HG03064 (cell line): Measurements from ENCODE around the gene MADCAM1.

Experiments
- ATAC-seq: cut with Tn5 transposase; IDR thresholded peaks from one replicate; pipeline ENCODE4 v1.9.1; 2021; ENCODE audit warnings: low read depth; ENCODE audit not compliant: unreplicated experiment

The MADCAM1 gene

DNA sequence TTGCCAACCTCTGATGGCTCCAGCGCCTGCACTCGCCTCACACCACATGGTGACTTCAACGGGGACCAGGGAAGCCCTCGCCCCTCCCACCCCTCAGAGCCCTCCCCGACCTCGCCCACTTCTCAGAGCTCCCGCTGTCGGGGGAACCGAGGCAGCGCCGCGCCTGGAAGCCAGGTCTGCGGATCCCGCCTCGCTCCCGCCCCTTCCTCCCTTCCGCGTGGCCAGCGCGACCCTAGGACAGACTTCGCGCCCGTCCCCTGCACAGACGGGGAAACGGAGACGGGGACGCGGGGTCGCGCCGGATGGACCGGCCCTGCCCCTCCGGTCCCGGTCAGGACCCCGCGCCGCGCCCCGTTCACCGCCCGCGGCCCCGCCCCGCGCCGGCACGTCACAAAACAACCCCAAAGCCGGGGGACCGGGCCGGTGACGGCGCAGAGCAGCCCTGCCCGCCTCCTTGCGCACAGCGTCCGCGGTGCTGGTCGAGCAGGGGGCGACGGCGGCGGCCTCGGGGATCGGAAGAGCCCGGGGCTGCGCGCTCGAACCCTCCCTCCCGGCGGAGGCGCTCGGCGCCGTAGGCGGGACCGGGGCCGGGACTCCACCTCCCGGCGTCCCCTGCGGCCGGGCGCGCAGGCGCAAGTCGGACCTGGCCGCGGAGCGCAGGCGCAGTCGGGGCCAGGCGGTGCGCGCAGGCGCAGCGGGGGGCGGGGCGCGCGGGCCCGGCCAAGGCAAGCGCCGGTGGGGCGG, 34.9 kb downstream of the MADCAM1 start:
- ATAC-seq: no peak

DNA sequence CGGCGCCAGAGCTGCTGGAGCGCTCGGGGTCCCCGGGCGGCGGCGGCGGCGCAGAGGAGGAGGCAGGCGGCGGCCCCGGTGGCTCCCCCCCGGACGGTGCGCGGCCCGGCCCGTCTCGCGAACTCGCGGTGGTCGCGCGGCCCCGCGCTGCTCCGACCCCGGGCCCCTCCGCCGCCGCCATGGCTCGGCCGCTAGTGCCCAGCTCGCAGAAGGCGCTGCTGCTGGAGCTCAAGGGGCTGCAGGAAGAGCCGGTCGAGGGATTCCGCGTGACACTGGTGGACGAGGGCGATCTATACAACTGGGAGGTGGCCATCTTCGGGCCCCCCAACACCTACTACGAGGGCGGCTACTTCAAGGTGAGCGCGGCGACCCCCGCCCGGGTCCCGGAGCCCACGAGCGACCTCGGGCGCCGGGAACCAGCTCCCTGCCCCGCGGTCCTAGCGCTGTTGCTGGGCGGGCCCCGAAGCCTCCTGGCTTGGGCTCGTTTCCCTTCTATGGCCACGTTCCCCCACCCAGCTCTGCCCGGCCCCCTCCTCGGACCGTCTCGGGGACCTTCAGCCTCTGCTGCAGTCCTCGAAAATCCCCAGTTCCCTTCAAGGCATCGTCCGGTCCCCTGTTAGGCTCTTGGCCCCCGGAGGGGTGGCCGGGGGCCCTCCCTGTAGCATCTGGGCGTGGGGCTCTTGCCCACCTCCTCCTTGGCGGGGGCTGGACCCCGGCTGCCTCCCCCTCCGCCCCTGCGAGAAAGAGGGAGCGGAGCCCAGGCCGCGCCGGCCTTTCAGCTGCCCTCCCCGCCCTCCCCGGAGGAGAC, 35.7 kb downstream of the MADCAM1 start, which contains the start of gene CDC34:
Gene CDC34, plus strand, starts transcription at position 8 of the 808 bp plus-strand sequence. Its CDS starts 172 bp downstream, at position 180.
- no peak for ATAC-seq

DNA sequence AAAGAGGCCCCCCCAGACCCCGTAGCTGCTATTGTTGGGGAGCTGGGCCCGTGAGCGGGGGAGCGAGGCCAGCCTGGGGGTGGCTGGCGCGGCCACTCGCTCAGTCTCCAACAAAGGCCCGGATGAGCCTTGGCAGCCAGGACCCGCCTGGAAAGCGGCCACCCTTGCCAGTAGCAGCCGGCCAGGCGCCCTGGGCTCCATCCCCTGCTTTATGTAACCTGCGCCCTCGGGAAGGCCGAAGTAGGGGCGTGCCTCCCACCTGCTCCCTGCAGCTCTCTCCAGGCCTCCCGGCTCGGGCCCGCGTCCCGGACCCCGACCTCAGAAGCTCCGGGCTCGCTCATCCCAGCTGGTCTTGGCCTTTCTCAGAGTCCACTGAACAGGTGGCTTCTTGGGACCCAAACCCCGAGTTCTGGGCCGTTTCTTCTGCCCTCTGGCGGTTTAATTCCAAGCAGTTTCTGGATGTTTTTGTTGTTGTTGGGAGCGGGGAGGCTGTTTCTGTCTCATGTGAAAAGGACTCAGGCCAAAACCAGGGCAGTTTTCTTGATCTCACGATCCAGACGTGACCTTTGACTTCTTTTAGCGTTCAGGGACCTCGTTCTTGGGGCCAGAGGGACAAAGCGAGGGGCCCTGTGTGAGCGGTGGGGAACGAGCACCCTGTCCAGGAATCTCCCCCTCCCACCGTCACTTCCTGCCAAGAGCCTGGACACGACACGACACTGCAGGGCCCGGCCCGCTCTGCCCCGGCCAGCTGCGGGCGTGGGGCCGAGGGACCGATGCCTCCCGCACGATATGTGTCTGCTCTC, 36.5 kb downstream of the MADCAM1 start:
- no peak for ATAC-seq

DNA sequence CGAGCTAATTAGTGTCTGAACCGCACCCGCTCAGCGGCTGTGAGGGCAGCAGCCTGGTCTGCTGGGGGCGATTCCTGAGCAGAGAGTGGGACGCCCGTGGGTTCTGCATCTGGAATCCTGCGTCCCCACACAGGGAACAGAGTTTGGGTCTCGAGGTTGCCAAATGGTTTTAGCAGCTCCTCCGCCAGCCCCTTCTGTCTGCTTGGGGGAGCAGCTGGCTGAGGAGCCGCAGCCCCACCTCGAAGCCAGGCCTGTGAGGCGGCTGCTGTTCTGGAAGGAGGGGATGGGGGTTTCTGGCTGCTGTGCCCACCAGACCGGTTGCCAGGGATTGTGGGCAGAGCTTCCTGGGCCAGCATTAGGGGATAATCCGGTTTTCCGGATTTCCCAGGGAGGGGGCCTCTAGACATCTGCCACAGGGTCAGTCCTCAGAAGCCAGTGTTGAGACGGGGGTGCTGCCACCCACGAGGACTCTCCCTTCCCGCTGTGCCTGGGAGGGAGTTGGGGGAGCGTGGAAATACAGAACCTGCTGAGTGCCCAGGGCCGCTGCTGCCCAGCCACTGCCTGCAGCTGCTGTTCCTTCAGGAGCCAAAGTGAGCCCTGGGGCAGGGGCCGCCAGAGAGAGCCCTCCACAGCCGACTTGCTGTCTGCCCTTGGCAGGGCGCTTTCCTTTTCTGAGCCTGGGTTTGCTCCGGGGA, 37.2 kb downstream of the MADCAM1 start:
- ATAC-seq: no peak

DNA sequence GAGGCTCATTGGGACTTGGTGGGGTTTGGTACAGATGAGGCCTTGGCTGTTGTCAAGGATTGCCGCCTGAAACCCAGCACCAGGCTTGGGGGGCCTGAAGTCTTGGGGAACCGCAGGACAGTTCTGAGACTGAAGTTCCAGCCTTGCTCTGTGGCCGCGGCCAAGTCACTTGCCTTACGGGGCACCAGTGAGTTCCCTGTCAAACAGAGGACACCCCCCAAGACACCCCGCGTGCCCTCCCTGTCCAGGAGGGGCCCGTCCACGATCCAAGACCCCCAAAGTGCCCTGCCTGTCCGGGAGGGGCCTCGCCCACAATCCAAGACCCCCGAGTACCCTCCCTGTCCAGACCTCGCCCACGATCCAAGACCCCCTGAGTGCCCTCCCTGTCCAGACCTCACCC, 37.8 kb downstream of the MADCAM1 start:
- no peak for ATAC-seq

DNA sequence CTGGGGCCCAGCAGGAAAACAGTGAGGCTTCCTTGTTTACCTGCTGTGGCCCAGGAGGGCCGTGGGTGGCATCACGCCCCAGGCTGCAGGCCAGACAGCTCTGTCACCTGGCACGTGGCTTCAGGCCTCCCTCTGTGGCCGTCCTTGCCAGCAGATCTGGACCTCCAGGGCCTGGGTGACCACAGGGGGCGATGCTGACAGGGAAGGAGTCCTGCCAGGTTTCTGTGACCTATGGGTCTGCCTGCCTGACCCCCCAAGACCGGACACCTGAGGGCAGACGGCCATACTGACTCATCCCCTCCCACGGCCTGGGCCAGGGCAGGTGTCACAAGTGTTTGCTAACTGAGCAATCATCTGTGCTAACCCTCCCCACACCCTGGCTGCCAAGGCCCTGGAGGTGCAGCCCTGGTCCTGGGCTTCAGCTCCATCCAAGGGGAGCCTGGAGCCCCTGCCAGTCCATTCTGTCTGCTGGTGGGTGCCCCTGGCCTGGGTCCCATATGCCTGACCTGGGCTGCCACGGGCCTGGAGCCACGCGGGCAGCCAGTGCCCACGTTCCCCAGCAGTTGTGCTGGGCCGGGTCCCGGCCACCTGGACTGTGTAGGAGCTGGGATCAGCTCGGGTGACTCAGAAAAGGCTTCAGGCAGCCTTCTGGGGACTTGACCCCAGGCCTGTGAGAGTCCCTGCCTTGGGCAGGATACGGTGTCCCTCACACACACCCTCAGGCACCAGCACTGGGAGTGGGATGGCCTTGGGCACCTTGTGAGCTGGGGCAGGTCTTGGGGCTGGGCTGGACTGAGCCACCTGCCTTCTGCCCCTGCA, 38.9 kb downstream of the MADCAM1 start:
- ATAC-seq: no peak

DNA sequence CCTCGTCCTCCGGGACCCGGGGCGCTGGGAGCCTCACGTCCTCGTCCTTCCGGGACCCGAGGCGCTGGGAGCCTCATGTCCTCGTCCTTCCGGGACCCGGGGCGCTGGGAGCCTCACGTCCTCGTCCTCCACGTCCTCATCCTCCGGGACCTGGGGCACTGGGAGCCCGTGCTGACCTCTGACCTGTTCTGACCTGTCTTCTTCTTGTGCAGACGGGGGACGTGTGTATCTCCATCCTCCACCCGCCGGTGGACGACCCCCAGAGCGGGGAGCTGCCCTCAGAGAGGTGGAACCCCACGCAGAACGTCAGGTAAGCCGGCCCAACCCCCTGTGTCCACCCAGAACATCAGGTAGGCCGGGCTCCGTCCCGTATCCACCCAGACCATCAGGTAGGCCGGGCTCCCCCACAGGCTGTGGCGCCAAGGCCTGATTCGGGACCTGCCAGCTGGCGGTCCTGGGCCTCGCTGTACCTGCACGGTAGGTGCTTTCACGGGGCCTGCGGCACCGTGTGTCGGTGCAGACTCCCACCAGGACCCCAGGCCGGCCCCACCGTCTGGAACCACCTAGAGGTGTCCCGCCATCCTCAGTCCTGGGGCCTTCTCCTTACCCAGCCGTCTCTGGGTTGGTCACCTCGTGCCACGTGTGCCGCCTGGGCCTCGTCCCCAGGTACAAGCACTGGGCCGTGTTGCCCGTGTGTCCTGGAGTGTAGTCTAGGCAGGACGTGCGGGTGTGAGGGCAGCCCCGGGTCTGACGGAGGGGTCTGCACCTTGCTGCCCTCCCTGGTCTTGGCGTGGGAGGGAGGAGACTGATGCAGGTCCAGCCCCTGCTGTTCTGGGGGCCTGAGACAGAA, 40.0 kb downstream of the MADCAM1 start:
- no peak for ATAC-seq

DNA sequence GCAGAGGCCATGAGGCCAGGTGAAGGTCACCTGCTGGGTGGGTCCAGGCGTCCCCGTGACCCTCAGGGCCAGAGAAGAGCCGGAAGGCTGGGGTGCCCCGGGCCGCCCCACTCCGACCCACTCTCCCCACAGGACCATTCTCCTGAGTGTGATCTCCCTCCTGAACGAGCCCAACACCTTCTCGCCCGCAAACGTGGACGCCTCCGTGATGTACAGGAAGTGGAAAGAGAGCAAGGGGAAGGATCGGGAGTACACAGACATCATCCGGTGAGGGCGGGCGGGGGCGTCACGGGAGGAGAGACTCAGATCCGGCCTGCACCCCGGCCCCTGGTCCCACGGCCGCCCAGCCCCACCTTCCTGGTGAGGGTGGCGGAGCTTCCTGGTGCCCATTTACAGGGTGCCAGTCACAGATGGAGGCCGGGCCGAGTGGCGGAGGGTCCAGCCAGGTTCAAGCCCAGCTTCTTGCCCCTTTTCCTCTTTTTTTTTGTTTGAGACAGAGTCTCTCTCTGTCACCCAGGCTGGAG, 40.7 kb downstream of the MADCAM1 start:
- no peak for ATAC-seq

DNA sequence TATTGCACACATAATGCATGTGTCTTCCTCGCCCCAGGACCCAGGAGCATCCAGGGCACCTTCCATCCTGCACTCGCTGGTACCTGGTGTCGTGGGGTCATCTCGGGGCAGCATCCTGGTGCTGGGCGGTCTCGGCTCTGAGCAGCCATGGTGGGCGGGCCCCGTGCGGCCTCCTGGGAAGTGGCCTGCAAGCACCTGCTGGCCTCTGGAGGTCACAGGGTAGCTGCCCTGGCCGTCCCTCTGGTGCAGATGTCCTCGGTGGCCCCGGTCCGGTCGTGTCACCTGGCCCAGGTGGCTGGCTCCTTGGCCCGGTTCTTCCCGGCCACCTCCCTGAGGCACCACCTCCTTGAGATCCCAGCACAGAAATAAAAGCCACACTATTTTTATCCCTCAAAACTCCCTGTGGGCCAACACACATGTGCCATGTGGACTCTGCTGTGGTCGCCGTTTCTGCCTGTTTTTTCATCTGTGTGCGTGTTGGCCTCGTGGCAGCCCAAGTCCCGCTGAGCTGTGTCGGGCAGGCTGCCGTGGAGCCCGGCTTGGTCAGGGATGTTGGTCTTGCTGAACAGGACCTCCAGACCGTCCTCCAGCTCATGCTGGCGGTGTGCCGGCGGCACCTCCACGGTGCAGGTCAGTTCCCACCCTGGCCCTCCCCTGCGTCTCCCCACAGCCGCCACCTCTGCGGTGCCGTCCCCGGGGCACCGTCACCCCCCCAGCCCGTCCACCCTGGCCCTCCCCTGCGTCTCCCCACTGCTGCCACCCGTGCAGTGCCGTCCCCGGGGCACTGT, 42.5 kb downstream of the MADCAM1 start:
- ATAC-seq: no peak

DNA sequence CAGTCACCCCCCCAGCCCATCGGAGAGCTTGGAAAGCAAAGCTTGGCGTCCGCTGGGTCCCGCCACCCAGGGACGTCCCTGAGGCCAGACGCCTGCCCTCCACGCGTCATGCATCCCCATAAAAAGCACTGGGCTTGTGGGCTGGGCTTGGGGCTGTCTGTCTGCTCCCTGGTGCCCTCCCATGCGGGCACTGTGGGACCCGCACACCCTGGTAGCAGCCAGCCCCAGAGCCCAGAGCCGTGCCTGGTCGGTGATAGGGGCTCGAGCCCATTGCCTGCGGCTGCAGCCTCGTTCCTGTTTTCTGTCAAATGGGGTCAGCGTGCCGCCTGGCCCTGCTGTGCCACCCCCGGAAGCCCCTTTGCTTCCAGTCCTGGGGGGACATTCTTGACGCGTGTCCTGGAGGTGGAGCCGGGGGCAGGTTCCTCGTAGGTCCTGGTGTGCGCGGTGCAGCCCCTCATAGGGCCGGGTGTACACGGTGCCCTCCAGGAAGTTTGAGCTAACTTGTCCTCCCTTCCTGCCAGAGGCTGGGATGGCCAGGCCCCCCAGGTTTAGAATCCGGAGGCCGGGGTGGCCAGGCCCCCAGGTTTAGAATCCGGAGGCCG, 43.2 kb downstream of the MADCAM1 start:
- no peak for ATAC-seq

DNA sequence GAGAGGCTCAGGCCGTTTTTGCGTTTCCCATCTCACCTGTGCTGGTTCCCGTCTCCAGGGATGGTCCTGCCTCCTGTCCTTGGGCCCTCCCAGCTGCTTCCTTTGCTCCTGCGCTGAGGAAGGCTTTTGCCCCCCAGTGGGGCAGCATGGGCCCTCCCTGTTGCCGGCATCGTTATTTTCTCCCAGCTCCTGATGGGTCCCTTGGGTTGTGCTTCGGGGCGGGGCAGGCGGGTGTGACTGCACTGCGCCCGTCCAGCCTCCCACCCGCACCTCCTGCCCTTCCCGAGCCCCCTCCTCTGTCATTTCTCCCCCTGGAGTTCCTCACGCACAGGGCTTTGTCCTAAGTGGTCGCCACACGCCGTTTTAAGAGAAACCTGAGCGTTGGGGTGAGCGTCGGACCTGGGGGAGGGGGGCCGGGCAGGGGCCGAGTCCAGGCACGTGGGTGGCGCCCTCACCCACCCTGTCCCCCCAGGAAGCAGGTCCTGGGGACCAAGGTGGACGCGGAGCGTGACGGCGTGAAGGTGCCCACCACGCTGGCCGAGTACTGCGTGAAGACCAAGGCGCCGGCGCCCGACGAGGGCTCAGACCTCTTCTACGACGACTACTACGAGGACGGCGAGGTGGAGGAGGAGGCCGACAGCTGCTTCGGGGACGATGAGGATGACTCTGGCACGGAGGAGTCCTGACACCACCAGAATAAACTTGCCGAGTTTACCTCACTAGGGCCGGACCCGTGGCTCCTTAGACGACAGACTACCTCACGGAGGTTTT, 44.8 kb downstream of the MADCAM1 start:
- no peak for ATAC-seq

DNA sequence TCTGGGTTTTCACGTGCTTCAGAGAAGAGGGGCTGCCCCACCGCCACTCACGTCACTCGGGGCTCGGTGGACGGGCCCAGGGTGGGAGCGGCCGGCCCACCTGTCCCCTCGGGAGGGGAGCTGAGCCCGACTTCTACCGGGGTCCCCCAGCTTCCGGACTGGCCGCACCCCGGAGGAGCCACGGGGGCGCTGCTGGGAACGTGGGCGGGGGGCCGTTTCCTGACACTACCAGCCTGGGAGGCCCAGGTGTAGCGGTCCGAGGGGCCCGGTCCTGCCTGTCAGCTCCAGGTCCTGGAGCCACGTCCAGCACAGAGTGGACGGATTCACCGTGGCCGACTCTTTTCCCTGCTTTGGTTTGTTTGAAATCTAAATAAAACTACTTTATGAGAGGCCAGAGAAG, 45.4 kb downstream of the MADCAM1 start:
- ATAC-seq: no peak

DNA sequence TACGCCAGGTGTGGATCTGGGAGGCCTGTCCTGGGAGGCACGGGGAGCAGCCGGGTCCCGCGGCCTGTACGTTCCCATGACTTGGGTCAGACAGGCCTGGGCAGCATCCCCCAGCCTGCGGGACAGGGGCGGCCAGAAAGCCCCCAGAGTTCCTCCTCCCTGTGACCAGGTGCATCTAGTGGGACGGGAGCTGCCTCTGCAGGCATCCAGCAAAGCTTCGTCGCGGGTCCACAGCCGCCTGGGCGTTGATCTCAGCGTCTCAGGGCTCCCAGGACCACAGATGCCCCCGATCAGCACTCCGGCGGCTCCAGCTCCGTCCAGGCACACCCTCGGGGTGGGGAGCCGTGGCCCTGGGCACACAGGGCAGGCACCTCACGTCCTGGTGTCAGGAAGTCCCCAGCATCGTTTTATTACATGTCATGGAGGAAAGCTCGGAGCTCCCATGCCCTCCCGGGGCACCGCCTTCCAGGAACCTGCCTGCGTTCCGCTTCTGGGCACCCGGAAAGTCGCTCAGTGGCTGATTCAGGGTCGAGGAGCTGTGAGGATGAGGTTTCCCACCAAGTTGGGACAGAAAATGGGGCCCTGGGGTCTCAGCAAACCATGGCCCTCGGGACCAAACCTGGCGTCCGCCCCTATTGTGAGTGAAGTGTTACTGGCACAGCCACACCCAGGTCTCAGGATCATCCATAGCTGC, 46.0 kb downstream of the MADCAM1 start:
- no peak for ATAC-seq

DNA sequence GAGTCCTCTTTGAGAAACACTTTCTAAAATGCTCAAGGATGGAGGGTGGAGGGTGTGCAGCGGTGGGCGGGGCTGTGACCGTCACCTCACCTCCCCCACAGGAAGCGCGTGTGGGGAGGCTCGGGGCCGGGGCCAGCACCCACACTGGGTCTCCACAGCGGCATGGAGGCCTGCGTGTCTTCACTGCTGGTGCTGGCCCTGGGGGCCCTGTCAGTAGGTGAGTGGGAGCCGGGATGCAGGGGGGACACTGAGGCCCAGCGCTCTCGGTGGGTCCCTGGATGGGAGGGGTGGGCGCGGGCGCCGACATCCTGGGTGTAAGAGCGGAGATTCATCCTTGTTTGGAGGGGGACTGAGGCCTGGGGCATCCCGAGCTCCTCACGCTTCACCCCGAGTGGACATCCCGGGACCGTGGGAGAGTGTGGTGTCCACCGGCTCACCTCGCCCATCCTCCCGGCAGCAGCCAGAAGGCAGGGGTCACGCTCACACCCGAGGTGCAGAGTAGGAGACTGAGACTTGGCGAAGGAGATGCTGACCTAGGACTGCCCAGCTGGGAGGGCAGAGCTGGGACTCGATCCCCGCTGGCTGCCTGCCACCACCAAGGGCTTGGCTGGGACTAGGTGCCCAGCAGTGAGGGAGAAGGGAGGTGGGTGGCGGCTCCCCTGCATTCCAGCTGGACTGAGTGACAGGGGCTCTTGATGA, 47.8 kb downstream of the MADCAM1 start, which contains the start of gene GZMM:
Gene GZMM, plus strand, starts transcription at position 144 of the 699 bp plus-strand sequence. Its CDS starts 19 bp downstream, at position 163.
- ATAC-seq: no peak

DNA sequence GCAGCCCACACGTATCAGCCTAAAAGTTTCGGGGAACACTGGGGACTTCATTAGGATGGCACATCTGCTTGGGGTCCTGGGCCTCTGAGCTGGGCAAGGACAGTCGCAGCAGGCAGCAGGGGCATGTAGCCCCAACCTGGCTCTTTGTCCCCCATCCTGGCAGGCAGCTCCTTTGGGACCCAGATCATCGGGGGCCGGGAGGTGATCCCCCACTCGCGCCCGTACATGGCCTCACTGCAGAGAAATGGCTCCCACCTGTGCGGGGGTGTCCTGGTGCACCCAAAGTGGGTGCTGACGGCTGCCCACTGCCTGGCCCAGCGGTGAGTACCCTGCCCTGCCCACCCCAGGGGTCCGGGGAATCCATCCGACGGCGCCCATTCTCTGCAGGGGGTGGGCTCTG, 50.8 kb downstream of the MADCAM1 start:
- no peak for ATAC-seq
